GM15510 (cell line): Measurements from ENCODE around the gene DGKI.

ENCODE experiments used
- POLR2A ChIP-seq: IDR thresholded peaks from 3 replicates; pipeline ENCODE4 v1.6.1; 2011; ENCODE audit warnings: borderline replicate concordance; ENCODE audit not compliant: insufficient read length; ENCODE audit errors: extremely low read depth

The DGKI gene

DNA sequence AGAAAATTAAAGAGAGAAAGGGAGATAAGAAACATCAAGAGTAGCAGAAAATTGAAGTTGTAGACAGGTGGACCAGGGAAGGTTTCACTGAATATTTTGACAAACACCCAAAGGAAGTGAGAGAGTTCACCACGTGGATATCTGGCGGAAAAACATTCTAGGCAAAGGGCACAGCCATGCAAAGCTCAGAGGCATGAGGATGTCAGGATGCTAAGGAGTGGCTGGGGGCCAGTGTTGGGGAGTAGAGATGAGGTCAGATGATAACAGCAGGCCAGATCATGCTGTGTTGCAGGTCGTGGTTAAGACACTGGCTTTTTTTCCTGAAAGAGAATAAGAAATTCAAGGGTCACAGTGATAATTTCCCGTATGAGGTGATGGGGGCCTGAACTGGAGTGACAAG is 181.9 kb downstream of the DGKI start:
- TF ChIP-seq POLR2A: no peak

DNA sequence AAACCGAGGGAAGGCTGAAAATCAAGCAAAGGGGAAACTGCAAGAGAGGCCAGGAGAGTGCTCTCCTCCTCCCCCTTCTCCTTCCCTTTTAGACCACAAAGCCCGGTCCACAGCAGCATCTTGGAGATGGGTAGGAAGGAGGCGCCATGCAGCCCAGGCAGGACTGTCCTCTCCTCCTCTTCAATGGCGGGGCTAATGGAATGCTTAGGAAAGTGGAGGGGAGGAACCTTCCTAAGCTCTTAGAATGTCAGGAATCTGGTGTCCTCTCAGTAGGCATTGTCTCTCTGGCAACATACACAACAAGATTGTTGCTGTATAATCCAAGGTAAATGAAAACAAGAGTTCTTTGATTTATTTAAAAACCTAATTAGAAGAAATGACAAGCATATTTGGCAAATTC is 185.1 kb downstream of the DGKI start:
- no peak for TF ChIP-seq POLR2A

DNA sequence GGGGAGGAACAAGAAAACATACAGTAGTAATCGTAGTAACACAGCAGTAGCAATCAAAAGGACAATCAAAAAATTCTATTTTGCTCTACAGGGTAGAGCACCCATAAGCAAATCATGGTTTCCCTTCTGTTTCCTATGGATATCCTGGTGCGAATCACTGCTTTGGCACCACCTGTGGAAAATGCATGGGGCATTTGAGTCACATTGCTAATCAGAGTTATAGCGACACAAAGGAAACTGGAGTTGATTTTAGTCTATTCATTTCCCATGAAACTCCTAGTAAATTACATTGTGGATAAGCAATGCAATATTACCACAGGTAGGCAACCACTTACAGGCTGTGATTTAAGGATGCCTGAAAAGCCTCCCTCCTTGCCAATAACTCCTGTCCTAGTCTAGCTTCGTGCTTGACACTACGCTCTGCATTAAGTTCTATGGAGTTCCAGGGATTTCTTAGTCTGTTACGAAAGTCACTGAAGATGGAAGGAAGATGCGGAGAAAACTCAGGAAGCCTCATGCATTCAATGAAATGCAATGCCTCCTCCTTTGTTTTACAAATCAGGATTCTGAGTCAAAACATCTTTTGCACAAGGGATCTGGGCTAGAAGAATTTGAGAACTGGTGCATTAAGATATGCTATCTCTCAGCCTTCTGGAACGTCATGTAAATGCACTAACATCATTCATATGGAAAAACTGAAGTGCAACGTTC is 188.4 kb downstream of the DGKI start:
- TF ChIP-seq POLR2A: no peak

DNA sequence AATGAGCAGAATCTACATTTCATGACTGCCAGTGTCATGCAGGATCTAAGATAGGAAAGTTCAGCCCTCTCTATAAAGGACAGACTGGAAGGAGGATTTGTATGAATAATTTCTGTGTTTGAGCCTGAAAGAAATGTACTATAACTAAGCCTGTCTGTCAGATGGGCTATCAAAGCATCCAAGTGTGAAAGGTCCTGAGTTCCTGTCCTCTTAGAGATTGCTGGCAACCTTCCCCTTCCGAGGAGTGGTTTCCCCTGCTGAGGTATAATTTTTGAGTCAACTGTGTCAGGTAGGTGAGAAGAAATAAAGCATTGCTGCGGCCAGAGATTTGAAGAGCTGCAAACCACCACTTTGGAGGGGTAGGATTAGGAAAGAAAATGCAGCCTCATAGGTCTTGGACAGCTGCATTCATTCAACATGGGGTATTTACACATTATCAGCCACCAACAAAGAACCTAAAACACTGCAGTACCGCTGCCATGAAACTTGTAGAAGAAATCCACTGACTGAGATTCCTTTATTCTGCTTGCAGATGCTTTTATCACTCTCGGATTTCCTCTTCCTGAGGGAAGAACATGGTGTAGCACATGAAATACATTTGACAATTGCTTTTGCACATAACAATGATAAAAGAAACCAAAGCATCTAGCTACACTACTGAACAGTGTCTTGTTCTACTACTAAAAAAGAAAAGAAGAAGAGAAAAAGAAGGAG is 189.1 kb downstream of the DGKI start:
- TF ChIP-seq POLR2A: no peak

DNA sequence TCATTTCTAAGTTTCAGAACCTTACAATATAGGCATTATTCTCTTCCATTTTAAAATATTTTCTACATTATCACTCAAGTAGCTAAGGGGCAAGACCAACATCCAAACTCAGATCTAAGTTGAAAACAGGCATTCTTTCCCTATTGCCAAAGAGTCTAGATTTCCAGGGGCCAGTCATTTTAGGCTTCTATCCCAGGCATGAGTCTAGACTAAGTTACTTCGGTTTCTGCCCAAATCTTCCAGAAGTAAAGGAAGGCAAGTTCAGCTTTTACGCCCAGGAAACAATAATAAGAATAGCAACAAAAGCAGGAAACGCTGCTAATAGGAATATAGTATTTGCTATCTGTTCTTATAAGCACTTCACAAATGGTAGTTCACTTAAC is 189.9 kb downstream of the DGKI start:
- no peak for TF ChIP-seq POLR2A

DNA sequence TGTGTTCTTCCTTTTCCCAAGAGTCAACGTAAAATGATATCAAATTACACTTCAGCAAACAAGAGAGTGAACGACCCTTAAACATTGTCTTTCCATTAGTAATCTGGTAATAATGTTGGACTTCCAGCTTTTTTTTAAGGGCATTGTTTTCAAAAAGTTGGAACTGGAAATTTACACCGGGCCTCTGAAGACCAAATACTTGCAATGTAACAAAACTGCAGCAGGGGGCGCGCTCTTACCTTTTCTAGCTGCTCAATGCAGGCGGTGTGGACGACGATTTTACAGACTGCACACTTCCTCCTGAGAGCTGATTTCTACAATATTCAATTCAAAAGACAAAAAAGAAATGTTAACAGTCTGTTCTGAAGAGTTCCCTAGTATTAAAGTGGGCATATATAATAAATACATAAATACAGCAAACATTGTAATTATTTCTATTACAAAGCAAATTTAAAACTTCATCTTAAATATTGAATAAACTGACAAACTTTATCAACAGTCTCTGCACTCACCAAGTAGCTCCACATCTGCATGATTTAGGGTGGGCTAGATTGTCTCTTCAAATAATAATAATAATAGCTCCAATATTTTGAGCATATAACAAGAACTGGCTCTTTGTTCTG is 190.4 kb downstream of the DGKI start:
- TF ChIP-seq POLR2A: no peak

DNA sequence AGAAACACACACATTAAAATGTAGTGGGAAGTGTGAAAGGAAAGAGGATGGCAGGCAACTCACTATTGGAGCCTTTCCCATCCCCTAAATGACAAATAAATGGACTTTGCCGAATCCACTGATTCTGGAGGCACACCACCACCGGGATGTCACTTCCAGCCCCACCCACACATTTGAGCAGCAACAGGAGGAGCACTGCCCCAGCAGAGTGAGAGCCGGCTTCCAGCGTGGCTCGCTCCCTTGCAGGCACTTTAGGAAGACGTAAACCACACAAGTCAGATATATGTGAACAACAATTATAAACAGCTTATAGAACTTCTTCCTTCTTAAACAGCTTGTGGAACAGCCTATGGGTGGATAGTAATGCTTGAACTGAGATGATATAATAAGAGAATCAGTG is 191.0 kb downstream of the DGKI start:
- no peak for TF ChIP-seq POLR2A

DNA sequence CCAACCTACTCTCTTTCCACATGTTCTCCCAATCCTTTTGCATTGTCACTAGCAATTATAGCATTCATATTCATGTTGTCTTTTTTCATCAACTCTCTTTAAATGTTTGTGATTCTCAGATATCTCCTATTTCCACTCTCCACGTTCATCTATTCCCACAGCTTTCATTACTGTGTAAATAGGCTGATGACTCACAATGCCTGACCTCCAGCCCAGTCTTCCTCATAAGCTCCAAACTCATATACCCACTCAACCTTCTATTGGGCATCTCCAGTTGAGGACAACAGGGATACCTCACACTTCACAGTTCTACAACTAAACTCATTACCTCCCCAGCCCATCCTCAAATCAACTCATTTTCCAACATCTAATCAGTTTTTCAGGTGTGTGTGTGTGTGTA is 194.1 kb downstream of the DGKI start:
- TF ChIP-seq POLR2A: no peak

DNA sequence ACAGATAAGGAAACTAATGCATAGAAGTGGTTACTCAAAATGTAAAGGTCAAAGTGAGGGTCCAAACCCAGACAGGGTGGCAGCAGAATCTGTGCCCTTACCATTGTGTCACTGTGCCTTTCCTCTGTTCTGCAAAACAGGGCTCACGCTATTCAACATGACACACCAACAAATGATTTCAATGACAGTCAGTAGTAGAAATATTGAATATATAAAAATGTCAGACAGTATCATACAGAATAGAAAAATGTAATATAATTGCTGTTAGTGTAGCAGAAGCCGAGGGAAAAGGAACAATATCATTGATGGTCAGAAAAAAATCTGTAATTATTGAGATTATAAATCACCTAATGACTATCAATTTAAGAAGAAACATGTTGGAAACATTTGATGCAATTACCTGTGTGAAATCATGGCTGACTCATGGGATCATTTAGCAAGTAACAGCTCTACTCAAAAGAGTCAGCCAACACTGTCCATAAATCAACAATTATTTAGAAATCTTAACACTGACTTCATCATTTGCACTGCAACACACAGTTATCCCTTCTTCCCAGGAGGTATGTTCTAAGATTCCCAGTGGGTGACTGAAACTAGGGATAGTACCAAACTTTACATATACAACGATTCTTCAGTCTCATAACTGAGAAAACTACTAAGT is 198.7 kb downstream of the DGKI start:
- TF ChIP-seq POLR2A: no peak

DNA sequence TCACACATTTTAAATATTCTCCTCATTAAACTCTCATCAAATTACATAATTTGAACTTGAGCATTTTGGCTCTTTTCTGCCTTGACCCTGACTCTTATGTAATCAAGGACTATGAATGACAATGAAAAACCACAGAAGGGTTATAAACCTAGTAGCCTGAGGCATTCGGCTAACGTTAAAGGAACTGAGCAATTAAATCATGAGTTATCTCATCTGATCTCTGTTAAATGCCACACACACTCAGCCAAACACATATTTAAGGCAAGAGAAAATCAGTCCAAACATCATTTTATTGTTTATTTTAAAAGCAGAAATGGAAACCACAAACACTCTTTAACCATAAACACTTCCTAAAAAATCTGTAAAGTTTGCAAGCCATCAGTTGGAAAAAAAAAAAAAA is 204.3 kb downstream of the DGKI start:
- TF ChIP-seq POLR2A: no peak

DNA sequence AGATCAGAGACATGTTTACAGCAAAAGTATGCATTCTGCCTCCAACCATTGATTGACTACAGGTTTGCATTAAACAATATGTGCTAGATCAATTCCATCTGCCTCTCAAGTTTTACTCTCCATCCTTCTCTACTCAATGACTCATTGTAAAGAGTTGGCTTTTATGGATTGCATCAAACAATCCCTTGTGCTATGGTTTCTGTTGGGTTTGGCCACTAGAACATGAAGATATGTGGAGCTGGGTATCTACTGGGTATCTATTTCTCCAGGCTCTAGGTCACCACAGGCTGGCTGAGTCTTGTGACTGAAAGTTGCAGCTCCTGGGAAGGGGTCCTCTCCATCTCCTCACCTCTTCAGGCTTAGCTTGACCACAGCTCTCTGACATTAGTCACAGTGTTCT is 204.7 kb downstream of the DGKI start:
- TF ChIP-seq POLR2A: no peak

DNA sequence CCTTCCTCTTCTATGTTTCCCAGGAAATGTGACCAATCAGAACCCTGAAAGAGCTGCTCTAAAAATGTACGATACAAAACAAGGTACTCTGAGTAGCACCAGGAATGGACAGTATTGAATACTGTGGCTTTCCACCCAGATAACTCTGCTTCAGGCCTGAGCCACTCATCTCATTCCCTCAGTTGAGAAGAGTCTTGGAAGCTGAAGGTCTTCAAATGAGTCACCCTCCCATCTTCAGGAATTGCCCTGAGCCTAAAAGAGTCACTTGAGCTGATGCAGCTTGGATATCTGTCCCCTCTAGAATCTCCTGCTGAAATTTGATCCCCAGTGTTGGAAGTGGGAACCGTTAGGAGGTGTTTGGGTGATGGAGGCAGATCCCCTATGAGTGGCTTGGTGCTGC is 210.4 kb downstream of the DGKI start:
- TF ChIP-seq POLR2A: no peak

DNA sequence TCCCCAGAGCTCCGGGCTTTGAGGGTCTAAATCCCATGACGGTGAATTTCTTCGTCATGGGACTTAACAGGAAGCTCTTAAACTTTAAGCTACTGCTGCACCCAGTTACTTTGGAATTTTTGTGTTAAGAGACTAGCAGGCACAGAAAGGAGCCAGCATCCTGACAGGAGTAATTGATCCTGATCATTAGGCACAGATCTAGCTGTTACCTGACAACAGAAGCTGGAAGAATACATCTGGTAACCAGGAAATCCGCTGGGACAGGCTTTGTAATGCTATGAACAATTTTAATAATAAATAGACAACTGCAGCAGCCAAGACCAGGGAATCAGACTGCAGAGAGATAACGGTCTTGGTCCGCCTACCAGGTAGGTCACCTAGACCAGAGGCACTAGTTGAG is 210.9 kb downstream of the DGKI start:
- no peak for TF ChIP-seq POLR2A

DNA sequence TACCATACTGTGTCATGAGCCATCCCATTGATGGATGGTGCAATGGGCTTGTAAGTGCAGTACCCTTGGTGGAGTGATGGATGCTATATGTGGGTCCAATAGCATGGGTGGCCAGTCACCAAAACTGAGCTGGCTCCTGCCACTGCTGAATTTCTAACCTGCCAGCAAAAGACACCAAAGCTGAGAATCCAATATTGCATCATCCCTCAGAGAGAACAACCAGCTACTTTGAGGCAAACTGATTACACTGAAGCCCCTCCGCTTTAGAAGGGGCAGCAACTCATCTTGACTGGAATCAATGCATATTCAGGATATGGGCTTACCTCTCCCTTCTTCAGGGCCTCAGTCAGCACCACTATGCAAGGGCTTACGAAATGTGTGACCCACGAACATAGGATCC is 211.6 kb downstream of the DGKI start:
- TF ChIP-seq POLR2A: no peak

DNA sequence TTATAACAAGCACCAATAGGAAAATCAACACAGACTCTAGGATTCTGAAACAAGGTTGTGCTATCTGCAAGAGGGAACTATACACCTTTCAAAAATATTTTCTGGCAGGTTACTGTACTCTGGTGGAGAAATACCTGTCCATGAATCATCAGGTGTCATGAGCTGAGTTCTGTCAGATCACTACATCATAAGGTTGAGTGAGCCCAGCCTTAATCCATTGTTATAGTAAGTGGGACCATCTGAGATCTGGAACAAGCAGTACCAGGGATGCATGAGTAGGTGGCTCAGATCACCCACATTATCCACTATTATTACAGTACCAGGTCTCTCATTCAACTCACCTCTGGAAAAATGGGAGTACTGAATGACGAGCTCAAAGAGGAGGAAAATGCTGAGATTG is 212.4 kb downstream of the DGKI start:
- no peak for TF ChIP-seq POLR2A
